Gastroesophageal sphincter (tissue), 3 donors: ENCODE results near the gene FN1.

Experiments used
- POLR2A ChIP-seq, 2 donors: fragments of 450-650 bp; IDR thresholded peaks; one replicate each; pipeline ENCODE4 v1.6.1; 2017; ENCODE audit warnings: antibody characterized with exemption in 2 of 2, mild to moderate bottlenecking in 2 of 2, moderate library complexity in 1 of 2
- POLR2AphosphoS5 ChIP-seq: sonication (generic); formaldehyde crosslinking; IDR thresholded peaks from one replicate; pipeline ENCODE4 v1.6.1; 2017; ENCODE audit warnings: antibody characterized with exemption
- TF ChIP-seq, protein P1 (sequence below), 4 experiments: fragments of 200-600 bp in 2 of 4; fragments of 450-650 bp in 2 of 4; sonication (generic) in 1 of 4; IDR thresholded peaks; one replicate each; pipeline ENCODE4 v1.5.1; 2017 to 2019; ENCODE audit warnings: antibody characterized with exemption in 4 of 4, mild to moderate bottlenecking in 2 of 4, moderate library complexity in 2 of 4

DNA sequence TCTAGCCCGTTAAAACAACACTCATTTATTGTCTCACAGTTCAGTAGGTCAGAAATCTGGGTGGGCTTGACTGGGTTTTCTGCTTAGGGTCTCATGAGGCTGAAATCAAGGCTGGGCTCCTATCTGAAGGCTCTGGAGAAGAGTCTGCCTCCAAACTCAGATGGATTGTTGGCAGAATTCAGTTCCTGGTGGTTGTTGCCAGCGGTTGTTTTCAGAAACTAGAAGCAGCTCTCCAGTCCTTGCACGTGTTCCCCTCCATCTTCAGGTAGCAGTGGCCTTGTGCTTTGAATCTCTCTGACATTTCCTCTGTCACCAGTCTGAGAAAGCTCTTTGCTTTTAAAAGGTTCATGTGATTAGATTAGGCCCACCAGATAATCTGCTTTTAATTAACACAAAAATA is 20.1 kb upstream of the FN1 start:
- TF ChIP-seq, protein P1, sequence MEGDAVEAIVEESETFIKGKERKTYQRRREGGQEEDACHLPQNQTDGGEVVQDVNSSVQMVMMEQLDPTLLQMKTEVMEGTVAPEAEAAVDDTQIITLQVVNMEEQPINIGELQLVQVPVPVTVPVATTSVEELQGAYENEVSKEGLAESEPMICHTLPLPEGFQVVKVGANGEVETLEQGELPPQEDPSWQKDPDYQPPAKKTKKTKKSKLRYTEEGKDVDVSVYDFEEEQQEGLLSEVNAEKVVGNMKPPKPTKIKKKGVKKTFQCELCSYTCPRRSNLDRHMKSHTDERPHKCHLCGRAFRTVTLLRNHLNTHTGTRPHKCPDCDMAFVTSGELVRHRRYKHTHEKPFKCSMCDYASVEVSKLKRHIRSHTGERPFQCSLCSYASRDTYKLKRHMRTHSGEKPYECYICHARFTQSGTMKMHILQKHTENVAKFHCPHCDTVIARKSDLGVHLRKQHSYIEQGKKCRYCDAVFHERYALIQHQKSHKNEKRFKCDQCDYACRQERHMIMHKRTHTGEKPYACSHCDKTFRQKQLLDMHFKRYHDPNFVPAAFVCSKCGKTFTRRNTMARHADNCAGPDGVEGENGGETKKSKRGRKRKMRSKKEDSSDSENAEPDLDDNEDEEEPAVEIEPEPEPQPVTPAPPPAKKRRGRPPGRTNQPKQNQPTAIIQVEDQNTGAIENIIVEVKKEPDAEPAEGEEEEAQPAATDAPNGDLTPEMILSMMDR (IDR thresholded peaks at IDR 0.05), result no peak
- TF ChIP-seq POLR2A (IDR thresholded peaks at IDR 0.05) (no peak), POLR2AphosphoS5 (no peak)
